ENCODE results near the gene LCT. TPM values are rescaled to one million over a fixed set of nuclear protein-coding genes. Genes with fewer than 3 reads are reported as not detected.
A peak's percentile ranks its signal among the peaks of the same experiment; 100 is the strongest.

Gene LCT
- total and polyA plus RNA-seq, 9 of the 15 experiments (the other 6 are each of a cell fraction or from before 2014, with no cell fraction given): 0.01 to 0.04 (median 0.03) TPM; not detected in 4

- POLR2A ChIA-PET: no interaction called here
- Histone ChIP-seq H3K9me3 (replicated peaks; ENCODE audit: control insufficient read depth, insufficient read depth, low read depth, low read length) (no peaks in the 10 kb centered on the region), H3K9me1 (ENCODE audit: control insufficient read depth, insufficient read depth, low read length) (no peaks in the 10 kb centered on the region), H3K79me2 (ENCODE audit: control insufficient read depth, insufficient read depth, low read length) (peaks cover 36% of the 10 kb centered on the region), H3K4me2 (ENCODE audit: insufficient read depth, low read length) (no peak overlapping the region), H3K27ac (ENCODE audit: extremely low read depth, low read depth, low read length) (no peak overlapping the region; the same call in 2 of the 3 replicates), H3K4me3 (no peak overlapping the region), H3K9ac (ENCODE audit: insufficient read depth in 1 of 2, low read depth in 2 of 2, low read length in 2 of 2) (no peak overlapping the region), H3K36me3 (ENCODE audit: control insufficient read depth, insufficient read depth, low read length) (peaks cover 12% of the 10 kb centered on the region; the same call in 2 of the 3 replicates), H3K27me3 (ENCODE audit: control insufficient read depth in 2 of 2, insufficient read depth in 2 of 2, low read length in 2 of 2) (no peaks in the 10 kb centered on the region), H4K20me1 (replicated peaks; ENCODE audit: control insufficient read depth, insufficient read depth, low read length) (peaks cover 9% of the 10 kb centered on the region; the same call in 1 of the 2 replicates), H2AFZ (ENCODE audit: low read depth, low read length) (peak overlapping the region; percentile 60), H3K4me1 (replicated peaks in 1 of 2; ENCODE audit: control insufficient read depth in 2 of 2, insufficient read depth in 2 of 2, low read length in 2 of 2) (peaks cover 8 to 10% of the 10 kb centered on the region in 2 experiments; a peak in 3 of 5 replicates)
- intact Hi-C loops (cut with micrococcal nuclease) (loop anchor here (2.0 kb wide), 1 partner anchor 821 kb away; the partner anchor contains the start of gene CCNT2), in situ Hi-C loops (cut with MboI) (no loop called here)
- ATAC-seq (no peak), DNase-seq (ENCODE audit: extremely low read depth in 1 of 4, low spot score in 3 of 4) (peak in 1 of 4 experiments; percentile 20), FAIRE-seq (no peak)
- CTCF ChIA-PET (ENCODE audit: low intra/inter-chr PET ratio): interaction anchor here (0.6 kb wide), 1 partner anchor 764 kb away, joined by 3 read pairs; no protein-coding TSS in a partner anchor
- BruUV-seq (replicated peaks): no TSS peak
- 71% methylated on average over 3 of the region's 3 CpGs for WGBS (ENCODE audit: insufficient coverage, low coverage, missing lambda C conversion rate)
- TF ChIP-seq TEAD1 (CRISPR knock-in tag; IDR thresholded peaks at IDR 0.05): no peak
- TF ChIP-seq, protein P1, sequence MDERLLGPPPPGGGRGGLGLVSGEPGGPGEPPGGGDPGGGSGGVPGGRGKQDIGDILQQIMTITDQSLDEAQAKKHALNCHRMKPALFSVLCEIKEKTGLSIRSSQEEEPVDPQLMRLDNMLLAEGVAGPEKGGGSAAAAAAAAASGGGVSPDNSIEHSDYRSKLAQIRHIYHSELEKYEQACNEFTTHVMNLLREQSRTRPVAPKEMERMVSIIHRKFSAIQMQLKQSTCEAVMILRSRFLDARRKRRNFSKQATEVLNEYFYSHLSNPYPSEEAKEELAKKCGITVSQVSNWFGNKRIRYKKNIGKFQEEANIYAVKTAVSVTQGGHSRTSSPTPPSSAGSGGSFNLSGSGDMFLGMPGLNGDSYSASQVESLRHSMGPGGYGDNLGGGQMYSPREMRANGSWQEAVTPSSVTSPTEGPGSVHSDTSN (CRISPR knock-in tag; IDR thresholded peaks at IDR 0.05; ENCODE audit: low read depth): no peak
- TF ChIP-seq, protein P1 (tag; conservative IDR thresholded peaks at IDR 0.05; ENCODE audit: low read depth): 0 out of 2 replicates have a peak, but pooled peaks have one; percentile 21
- TF ChIP-seq CBFA2T3 (IDR thresholded peaks at IDR 0.05): peak; percentile 22; the same call in 1 of the 2 replicates
- TF ChIP-seq PATZ1 (CRISPR knock-in tag; IDR thresholded peaks at IDR 0.05; ENCODE audit: borderline replicate concordance): no peak
- no peak for TF ChIP-seq RBM22 (IDR thresholded peaks at IDR 0.05; ENCODE audit: low read depth, low read length, poor library complexity, severe bottlenecking)
- TF ChIP-seq TRIM24 (IDR thresholded peaks at IDR 0.05): no peak
- TF ChIP-seq HNRNPH1 (optimal IDR thresholded peaks at IDR 0.05; ENCODE audit: low read depth, low read length): no peak
- no peak for TF ChIP-seq THRA (IDR thresholded peaks at IDR 0.05)
- TF ChIP-seq E2F4 (CRISPR knock-in tag; IDR thresholded peaks at IDR 0.05; ENCODE audit: low read depth): no peak
- peak; percentile 25 for TF ChIP-seq MEIS2 (IDR thresholded peaks at IDR 0.05; ENCODE audit: partially characterized antibody)
- peak; percentile 32; the same call in 1 of the 2 replicates for TF ChIP-seq DPF2 (IDR thresholded peaks at IDR 0.05)
- no peak for TF ChIP-seq ZNF197 (CRISPR knock-in tag; IDR thresholded peaks at IDR 0.05; ENCODE audit: low read depth)
- no peak for TF ChIP-seq SNIP1 (IDR thresholded peaks at IDR 0.05; ENCODE audit: low read depth)
- TF ChIP-seq, protein P2, sequence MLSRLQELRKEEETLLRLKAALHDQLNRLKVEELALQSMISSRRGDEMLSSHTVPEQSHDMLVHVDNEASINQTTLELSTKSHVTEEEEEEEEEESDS (CRISPR knock-in tag; IDR thresholded peaks at IDR 0.05): no peak
These were observed 96.8 kb downstream of the LCT start for GRCh38 chr2:135740206-135740605.

All from K562 (cell line).